ENCODE measurements around the gene KLHL7.
"Not testable (repeated sequence)": the region's sequence is repeated elsewhere in the genome, so short reads cannot be mapped to it uniquely, and the experiment has no call there.

KLHL7 gene

DNA sequence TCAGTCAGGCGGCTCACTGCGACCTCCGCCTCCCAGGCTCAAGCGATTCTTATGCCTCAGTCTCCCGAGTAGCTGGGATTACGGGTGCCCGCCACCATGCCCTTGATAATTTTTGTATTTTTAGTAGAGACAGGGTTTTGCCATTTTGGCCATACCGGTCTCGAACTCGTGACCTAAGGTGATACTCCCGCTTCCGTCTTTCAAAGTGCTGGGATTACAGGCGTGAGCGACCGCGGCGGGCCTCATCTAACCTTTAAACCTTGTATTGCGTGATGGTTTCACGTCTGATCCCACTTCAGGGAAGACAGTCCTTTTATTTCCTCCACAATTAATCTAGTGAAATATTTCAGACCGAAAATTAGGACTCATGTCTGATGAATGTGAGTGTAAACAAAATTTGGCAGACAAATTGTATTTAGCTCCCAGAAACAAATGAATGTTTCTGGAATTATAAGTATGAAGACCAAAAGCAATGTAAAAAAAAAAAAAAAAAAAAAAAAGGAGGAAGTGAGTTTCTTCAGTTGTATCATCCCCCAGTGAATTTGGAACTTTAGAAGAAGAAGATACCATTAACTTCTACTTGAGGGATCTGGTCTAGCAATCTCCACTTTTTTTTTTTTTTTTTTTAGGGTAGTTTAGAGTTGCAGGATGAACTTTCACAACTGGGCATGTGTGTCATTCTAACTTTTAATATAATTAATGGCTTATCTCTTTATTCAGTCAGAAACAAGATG, 77.9 kb downstream of the KLHL7 start:
- DNase-seq: no peak

DNA sequence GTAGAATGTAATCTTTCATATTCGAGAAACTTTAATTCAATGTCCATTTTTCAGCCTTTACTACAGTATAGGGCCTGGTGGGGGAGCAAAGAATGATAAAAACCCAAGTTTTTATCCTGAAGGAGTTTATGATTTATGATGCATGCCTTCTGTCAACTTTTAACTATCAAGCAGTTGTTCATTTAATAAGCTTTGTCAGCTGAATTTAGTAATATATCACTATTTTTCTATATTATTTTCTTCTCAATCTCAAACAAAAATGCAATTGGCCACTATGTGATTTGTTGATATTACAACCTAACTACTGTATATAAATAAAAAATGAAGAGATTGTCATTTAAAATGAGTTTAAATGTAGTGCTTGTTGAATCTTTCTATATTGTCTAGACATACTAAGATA, 78.7 kb downstream of the KLHL7 start:
- DNase-seq: no peak

DNA sequence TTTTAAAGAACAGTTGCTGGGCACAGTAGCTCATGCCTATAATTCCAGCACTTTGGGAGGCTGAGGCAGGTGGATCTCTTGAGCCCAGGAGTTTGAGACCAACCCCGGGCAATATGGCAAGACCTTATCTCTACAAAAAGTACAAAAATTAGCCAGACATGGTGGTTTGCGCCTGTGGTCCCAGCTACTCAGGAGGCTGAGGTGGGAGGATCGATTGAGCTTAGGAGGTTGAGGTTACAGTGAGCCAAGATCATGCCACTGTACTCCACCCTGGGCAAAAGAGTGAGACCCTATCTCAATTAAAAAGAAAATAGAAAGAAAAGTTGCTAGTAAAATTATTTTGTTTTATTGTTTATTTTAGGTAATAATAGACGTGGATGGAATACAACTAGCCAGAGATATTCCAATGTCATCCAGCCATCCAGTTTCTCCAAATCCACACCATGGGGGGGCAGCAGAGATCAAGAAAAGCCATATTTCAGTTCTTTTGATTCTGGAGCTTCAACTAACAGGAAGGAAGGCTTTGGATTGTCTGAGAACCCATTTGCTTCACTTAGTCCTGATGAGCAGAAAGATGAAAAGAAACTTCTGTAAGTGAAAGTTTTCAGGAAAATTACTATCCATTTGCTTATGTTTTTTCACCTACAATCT, 79.2 kb downstream of the KLHL7 start:
- DNase-seq: no peak

DNA sequence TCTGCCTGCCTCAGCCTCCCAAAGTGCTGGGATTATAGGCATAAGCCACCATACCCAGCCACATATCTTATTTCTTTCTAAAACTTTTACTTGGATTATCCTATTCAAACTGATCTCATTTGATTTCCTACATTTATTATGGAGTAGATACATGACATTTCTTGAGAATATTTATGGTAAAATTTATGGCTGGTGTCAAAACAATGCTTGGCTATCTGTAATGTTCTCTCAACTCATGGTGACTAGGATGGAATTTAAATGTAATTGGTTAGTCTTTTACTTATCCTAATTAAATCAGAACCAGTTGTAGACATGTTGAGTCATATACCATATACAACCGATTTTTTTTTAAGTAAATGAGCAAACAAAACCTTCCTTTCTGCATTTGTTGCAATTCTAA, 80.4 kb downstream of the KLHL7 start:
- no peak for DNase-seq

DNA sequence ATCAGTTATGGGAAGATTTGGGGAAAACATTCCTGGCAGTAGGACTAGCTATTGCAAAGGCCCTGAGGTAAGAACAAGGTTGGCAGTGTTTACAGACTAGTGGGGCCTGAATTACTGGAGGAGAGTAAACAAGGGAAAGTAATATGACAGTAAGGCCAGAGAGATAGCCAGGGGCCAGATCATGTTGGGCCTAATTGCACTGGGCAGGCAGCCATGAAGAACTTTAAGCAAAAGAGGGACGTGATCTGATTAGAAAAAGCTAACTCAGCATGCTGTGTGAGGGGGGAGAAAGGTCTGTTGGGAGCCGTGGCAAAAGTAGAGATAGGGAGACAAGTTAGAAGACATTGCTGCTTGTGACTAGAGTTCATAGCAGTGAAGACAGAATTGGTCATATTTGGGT, 85.4 kb downstream of the KLHL7 start:
- no peak for DNase-seq

DNA sequence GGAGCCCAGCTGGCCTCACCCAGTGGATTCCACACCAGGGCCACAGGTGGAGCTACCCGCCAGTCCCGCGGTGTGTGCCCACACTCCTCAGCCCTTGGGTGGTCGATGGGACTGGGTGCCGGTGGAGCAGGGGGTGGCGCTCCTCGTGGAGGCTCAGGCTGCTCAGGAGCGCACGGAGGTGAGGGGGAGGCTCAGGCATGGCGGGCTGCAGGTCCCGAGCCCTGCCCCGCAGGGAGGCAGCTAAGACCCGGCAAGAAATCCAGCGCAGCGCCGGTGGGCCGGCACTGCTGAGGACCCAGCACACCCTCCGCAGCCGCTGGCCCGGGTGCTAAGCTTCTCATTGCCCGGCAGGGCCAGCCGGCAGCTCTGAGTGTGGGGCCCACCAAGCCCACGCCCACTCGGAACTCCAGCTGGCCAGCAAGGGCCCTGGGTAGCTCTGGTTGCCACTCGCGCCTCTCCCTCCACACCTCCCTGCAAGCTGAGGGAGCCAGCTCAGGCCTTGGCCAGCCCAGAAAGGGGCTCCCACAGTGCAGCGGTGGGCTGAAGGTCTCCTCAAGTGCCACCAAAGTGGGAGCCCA, 88.2 kb downstream of the KLHL7 start:
- DNase-seq: not testable (repeated sequence)

DNA sequence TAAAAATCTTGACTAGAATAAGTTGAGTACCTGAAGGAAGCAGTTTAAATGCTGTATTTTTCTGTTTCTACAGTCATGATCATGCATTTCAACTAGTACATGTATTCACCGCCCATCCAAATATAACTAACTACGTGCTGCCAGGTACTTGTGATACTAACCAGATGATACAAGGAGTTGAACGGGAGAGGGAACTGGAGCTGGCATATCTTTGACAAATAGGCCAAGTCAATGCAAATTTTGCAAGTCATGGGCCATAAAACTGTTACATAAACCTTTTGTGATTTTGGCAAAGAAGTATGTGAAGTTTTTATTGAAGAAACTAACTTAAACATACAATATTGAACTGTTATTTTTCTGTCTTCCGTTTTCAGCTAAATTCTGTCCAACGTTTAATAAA, 90.7 kb downstream of the KLHL7 start:
- no peak for DNase-seq

DNA sequence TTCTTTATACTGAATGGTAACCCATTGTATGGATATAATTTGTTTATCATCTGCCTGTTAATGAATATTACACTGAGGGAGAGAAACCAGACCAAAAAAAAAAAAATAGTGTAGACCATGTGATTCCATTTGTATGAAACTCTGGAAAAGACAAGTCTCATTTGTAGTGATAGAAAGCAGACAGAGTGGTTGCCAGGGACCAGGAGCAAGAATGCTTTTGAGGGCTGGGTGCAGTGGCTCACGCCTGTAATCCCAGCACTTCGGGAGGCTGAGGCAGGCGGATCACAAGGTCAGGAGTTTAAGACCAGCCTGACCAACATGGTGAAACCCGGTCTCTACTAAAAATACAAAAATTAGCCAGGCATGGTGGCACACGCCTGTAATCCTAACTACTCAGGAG, 92.2 kb downstream of the KLHL7 start:
- DNase-seq: not testable (repeated sequence)

DNA sequence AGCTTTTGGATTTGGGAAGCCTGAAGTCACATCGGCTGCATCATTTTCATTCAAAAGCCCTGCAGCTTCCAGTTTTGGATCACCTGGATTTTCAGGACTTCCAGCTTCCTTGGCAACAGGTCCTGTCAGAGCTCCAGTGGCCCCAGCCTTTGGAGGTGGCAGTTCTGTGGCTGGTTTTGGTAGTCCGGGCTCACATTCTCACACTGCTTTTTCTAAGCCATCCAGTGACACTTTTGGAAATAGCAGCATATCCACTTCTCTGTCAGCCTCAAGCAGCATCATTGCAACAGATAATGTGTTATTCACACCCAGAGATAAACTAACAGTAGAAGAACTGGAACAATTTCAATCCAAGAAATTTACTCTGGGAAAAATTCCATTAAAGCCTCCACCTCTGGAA, 94.7 kb downstream of the KLHL7 start:
- no peak for DNase-seq

DNA sequence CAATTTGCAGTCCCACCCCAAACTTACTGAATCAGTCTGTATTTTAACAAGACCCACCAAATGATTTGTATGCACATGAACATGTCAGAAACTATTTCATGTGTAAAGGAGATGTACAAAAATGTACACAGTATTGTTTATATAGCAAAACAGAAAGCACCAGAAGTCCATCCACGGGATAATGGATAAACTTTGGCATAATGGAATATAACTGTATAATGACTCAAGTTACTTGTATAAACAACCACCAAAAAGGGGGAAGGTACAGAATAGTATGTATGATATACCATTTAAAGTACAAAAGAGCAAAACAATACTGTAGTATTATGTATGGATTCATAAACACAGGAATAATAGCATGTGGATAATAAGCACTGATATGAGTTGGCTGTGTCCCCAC, 98.7 kb downstream of the KLHL7 start:
- DNase-seq: no peak

DNA sequence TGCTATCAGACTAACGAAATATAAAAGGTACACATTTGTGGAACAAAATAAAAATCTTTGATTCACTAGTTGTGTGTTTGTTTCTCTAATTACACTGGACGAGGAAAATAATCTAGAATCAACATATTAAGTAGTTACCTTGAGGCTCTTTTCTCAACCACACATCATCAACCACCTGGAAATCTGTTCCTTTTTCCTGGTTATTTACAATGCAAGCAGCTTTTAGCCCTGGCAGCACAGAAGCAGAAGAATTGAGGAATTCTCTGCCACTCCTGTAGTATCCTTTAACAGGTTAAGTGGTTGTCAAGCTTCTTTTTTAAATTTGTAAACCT, 100.0 kb downstream of the KLHL7 start:
- no peak for DNase-seq

DNA sequence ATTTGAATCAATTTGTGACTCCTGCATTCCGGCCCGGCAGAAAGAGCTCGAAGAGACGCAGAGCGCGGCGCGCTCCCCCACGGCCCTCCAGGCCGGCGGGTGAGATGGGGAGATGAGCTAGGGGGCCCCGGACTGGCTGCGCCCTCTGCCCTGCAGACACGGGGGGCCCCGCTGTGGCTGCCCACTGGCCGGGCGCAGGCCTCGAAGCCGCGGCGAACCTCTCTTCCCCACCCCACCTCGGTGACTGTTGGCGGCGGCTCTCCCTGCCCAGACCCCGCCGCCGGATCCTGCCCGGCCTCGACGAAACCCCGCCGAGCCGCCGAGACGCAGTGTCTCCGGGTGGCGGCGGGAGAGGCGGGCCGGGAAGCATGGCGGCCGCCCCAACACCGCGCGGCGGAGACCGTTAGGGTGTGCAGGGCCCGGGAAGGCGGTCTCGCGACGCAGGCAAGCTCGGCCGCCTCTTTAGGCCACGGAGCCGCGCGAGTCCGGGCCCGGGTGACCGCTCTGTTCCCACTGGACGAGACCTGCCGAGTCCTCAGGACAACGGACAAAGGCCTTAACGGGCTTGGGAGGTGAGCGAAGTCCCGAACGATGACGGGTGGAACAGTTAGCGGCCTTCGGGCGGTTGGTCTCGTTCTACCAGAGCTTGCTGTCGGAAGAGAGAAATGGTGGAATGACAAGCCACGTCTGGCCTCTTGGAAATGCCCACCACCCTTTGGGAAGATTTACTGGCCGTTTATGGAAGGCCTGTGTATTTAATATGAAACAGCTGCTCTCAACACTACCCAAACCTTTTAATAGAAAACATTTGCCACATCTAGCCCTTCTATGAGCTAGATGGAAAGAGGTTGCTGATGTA, 100.6 kb downstream of the KLHL7 start:
- no peak for DNase-seq

DNA sequence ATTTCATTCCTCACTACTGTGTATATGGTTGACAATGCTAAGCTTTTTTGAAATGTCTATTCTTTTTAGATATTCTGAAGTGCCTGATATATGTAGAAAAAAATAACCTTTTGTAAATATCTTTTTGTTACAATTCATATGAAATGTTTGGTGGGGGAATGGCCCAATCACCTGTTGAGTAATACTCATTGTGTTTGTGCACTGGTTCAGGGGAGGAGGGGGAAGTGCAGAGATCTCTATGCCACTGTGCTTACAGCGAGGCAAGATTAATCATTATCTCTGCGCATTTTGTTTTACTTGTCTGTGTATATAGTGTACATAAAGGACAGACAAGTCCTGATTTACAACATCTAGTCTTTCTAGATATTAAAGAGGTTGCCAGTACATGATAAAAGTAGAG, 101.4 kb downstream of the KLHL7 start:
- DNase-seq: no peak

DNA sequence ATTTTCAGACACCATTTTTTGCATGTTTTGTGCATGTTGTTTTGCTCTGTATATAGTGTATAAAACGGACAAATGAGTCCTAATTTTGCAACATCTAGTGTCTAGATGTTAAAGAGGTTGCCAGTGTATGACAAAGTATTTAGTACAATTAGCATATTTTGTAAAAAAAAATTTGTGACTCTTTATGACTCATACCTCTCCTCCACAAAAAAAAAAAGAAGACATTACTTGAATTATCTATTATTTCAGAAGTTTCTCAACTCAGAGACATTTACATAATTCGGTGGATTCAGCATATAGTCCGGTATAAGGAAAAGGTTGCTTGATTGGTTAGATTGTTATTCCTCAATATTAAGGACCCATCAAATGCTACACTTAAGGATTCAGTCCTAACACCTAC, 102.3 kb downstream of the KLHL7 start:
- DNase-seq: no peak

DNA sequence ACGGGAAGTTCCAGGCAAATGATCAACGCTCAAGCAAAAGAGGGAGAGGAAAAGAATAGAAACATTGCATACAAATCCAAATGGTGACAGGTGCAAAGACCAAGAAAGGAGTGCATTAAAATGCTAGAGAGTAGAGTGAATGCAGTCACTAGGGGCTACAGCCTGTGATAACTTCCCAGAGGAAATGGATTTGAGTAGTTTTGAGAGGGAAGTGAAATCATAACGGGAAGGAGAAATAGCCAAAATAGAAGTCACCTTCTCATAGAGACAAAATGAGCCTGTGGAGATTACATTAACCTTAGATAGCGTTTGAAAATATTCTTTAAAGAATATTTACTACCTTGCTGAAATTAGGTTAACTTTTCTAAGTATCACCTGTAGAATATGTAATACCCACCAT, 102.7 kb downstream of the KLHL7 start:
- no peak for DNase-seq

DNA sequence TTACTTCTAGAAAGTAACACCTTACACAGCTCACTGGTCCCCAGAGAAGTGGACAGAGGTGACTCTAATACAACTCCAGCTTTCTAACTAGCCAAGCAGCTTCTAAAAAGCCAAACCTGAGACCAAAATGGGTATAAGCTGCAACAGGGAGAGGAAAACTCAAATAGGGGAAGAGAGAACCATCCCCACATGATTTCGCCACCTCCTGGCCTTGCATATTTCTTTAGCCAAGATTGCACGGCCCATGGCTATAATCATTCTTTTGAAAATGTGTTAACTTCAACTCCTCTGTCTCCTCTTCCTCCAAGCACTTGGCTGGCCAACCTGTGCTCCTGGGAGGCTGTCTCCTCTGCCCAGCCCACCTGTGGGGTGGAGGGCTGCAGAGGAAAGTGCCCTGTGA, 104.9 kb downstream of the KLHL7 start:
- DNase-seq: no peak

DNA sequence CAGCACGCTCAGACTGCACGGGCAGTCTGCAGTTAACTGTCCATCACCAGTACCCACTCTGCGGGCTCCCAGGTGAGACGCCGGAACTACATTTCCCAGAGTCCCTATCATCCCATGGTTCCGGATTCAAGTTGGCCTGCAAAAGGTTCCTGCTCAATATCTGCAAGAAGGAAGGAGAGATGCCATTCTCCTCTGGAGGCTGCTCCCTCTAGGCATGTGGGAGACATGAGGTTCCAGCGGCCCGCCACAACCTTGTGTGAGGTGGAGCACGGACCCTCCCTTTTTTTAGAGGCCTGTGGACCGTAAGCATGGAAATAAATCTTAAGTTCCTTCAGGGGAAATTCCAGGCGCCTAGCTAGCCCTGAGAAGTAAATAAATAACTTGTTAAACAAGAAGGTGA, 106.0 kb downstream of the KLHL7 start:
- DNase-seq: no peak

DNA sequence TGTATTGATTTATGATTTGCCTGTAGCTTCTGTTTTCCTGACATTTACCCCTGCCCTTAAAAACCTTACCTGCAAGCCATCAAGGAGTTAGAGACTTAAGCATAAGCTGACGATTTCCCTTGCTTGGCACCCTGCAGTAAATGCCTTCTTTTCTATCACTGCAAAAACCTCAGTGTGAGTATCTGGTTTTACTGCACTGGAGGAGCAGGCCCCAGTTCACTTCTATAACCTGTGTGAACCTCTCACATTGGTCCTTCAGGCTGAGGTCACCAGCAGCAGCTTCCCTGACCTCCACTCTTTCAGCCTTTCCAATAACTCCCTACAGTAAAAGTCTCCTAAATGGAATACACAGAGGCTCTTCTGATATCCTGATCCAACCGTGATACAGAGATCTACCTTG, 106.8 kb downstream of the KLHL7 start:
- DNase-seq: no peak

DNA sequence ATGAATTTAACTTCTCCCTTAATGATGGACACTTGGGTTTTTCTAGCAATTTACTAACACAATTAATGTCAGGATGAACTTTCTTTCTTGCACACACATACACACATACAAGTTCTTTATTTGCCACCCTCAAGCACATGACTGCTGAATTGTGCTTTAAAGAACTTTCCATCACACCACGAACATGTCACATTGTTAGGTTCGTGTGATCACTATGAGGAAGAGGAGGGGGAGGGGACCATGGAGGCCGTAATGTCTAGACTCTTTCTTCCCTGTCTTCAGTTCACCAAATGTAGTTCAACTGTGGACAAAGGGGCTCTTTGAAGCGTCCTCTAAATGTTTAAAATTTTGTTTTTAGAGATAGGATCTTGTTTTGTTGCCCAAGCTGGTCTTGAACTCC, 107.3 kb downstream of the KLHL7 start:
- DNase-seq: no peak

DNA sequence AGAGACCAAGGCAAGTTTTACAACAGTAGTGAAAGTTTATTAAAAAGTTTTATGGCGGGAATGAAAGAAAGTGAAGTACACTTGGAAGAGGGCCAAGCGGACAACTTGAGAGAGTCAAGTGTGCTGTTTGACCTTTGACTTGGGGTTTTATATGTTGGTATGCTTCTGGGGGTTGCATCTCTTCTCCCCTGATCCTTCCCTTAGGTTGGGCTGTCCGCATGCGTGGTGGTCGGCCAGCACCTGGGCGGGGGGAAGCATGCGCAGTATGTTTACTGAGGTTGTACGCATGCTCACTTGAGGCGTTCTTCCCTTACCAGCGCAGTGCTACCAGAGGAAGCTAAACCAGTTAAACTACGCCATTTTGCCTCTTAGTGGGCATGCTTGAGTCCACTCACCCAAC, 108.2 kb downstream of the KLHL7 start:
- DNase-seq: no peak

DNA sequence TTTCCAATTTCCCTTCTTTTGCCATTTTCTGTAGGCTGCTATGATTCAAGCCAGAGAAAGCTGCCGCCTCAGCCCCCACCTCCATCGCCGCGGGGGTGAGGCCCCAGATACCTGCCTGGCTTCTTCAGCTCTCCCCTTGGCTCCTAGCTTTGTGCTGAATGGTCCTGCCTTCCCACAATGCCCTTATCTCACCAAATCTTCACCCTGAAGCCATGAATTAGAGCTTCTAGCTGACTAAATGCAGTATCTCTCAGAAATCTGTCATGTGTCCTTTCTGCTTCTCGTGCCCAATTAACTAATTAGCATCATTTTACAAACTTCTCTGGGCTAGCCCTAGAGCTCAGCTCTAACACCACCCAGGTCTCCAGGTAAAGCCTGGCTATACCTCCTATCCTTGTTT, 108.8 kb downstream of the KLHL7 start:
- DNase-seq: no peak

DNA sequence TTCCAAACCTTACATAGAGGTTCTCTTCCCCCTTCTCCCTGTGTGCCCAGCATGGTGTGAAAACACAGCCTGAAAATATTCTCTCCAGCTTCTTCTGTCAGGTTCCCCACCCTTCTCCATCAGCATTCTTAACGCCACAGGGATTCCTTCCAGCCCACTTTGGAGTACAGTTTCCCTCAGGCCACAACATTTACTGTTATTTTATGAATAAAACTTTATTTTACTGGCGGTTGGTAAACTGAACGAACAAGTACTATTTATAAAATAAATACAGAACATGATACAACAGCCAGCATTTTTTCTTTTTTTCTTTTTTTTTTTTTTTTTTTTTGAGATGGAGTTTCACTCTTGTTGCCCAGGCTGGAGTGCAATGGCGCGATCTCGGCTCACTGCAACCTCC, 109.4 kb downstream of the KLHL7 start:
- no peak for DNase-seq

DNA sequence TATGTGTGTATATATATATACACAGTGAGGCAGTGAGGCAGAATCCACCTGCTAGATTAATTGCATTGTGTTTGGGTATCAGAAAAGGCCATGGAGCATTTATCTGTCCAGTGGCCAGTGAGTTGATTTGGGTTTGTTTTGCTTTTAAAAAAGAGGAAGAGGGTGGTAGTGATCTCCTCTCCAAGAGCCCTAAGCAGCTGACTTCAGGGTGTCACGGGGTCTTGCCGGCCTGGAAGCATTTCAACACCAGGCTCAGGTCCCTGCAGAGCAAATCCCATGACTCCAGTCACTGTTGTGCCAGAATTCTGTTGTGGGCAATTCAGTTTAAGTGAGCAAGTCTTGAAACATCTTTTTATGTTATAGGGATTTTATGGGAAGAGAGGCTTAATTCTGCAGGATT, 110.4 kb downstream of the KLHL7 start:
- DNase-seq: no peak

DNA sequence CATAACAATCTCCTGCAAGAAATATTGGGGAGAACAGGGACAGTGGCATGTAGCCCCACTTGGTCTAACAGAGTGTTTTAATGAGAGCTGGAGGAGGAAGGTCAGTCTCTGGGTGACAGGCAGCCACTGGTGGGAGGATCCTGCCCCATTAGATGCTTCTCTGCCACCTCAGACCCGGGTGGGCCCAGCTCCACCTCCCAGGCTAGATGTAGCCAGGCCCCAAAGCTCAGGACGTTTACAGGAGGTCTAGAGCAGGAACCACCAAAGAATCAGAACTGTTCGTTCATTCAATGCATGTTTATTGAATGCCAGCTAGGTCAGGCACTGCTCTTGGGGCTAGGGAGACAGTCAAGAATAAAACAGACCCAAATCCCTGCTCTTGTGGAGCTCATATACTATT, 112.6 kb downstream of the KLHL7 start:
- DNase-seq: no peak

Measured in T-helper 2 cell (primary cell).